ENCODE data around the gene GRID1.

The GRID1 gene

GRCh38 chr10:86068231-86069054, 298.2 kb downstream of the GRID1 start:
- DNase-seq, result no peak

- no peak for DNase-seq
Observed at GRCh38 chr10:86067436-86068050, 299.1 kb downstream of the GRID1 start.

- DNase-seq, result no peak
Observed at GRCh38 chr10:86066696-86067095, 299.9 kb downstream of the GRID1 start.

GRCh38 chr10:86065711-86066251, 300.8 kb downstream of the GRID1 start:
- no peak for DNase-seq

GRCh38 chr10:86064931-86065662, 301.5 kb downstream of the GRID1 start:
- no peak for DNase-seq

GRCh38 chr10:86064219-86064618, 302.4 kb downstream of the GRID1 start:
- no peak for DNase-seq

GRCh38 chr10:86063341-86063740, 303.3 kb downstream of the GRID1 start:
- no peak for DNase-seq

GRCh38 chr10:86062647-86063145, 303.9 kb downstream of the GRID1 start:
- no peak for DNase-seq

- DNase-seq, result no peak
Observed at GRCh38 chr10:86062198-86062550, 304.4 kb downstream of the GRID1 start.

- DNase-seq, result no peak
Observed at GRCh38 chr10:86061278-86062197, 305.1 kb downstream of the GRID1 start.

GRCh38 chr10:86060386-86061277, 306.0 kb downstream of the GRID1 start:
- DNase-seq, result no peak

- DNase-seq, result no peak
Observed at GRCh38 chr10:86059892-86060291, 306.7 kb downstream of the GRID1 start.

GRCh38 chr10:86058964-86059363, 307.6 kb downstream of the GRID1 start:
- no peak for DNase-seq

GRCh38 chr10:86057708-86058107, 308.9 kb downstream of the GRID1 start:
- no peak for DNase-seq

- DNase-seq, result no peak
Observed at GRCh38 chr10:86056672-86057071, 309.9 kb downstream of the GRID1 start.

- no peak for DNase-seq
Observed at GRCh38 chr10:86055928-86056327, 310.7 kb downstream of the GRID1 start.

- DNase-seq, result no peak
Observed at GRCh38 chr10:86053675-86054074, 312.9 kb downstream of the GRID1 start.

- DNase-seq, result no peak
Observed at GRCh38 chr10:86051586-86051985, 315.0 kb downstream of the GRID1 start.

GRCh38 chr10:86049442-86049841, 317.2 kb downstream of the GRID1 start:
- no peak for DNase-seq

GRCh38 chr10:86048973-86049372, 317.6 kb downstream of the GRID1 start:
- DNase-seq, result no peak

- DNase-seq, result no peak
Observed at GRCh38 chr10:86048571-86048970, 318.0 kb downstream of the GRID1 start.
